Measurements from ENCODE around the gene ZNF587B. TPM values are rescaled to one million over a fixed set of nuclear protein-coding genes. Genes with fewer than 3 reads are reported as not detected.
A peak's percentile ranks its signal among the peaks of the same experiment; 100 is the strongest.
"Not testable (repeated sequence)": the region's sequence is repeated elsewhere in the genome, so short reads cannot be mapped to it uniquely, and the experiment has no call there.

Gene ZNF587B
- total RNA-seq, 1 donor from 2014 or later: 32.0 TPM

- TF ChIP-seq, protein P1, sequence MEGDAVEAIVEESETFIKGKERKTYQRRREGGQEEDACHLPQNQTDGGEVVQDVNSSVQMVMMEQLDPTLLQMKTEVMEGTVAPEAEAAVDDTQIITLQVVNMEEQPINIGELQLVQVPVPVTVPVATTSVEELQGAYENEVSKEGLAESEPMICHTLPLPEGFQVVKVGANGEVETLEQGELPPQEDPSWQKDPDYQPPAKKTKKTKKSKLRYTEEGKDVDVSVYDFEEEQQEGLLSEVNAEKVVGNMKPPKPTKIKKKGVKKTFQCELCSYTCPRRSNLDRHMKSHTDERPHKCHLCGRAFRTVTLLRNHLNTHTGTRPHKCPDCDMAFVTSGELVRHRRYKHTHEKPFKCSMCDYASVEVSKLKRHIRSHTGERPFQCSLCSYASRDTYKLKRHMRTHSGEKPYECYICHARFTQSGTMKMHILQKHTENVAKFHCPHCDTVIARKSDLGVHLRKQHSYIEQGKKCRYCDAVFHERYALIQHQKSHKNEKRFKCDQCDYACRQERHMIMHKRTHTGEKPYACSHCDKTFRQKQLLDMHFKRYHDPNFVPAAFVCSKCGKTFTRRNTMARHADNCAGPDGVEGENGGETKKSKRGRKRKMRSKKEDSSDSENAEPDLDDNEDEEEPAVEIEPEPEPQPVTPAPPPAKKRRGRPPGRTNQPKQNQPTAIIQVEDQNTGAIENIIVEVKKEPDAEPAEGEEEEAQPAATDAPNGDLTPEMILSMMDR (IDR thresholded peaks at IDR 0.05; ENCODE audit: unreplicated experiment): no peak
- Mint-ChIP-seq H3K27me3 (ENCODE audit: low read depth) (no peaks in the 10 kb centered on the region), H3K9me3 (no peaks in the 10 kb centered on the region), H3K36me3 (peaks cover 9% of the 10 kb centered on the region), H3K4me3 (no peak overlapping the region), H3K4me1 (peaks cover 59% of the 10 kb centered on the region), H3K27ac (peak overlapping the region; percentile 92)
- DNase-seq (ENCODE audit: low spot score in 2 of 2, unreplicated experiment in 2 of 2): no peak
Measured at GRCh38 chr19:57816652-57817051, 13.4 kb upstream of the ZNF587B start.

DNA sequence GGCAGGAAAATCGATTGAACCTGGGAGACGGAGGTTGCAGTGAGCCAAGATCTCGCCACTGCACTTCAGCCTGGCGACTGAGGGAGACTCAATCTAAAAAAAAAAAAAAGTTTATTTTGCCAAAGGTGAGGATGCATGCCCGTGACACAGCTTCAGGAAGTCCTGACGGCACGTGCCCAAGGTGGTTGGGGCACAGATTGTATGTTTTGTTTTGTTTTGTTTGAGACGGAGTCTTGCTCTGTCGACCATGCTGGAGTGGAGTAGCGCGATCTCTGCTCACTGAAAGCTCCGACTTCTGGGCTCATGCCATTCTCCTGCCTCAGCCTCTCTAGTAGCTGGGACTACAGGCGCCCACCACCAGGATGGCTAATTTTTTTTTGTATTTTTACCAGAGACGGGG lies 12.1 kb upstream of the ZNF587B start:
- H3K9me3 Mint-ChIP-seq: no peaks in the 10 kb centered on the region
- H3K4me1 Mint-ChIP-seq: peaks cover 59% of the 10 kb centered on the region
- DNase-seq (ENCODE audit: low spot score in 2 of 2, unreplicated experiment in 2 of 2): no peak
- no peak overlapping the region for H3K27ac Mint-ChIP-seq
- no peaks in the 10 kb centered on the region for H3K27me3 Mint-ChIP-seq (ENCODE audit: low read depth)
- peaks cover 8% of the 10 kb centered on the region for H3K36me3 Mint-ChIP-seq
- no peak overlapping the region for H3K4me3 Mint-ChIP-seq
- TF ChIP-seq, protein P1 (IDR thresholded peaks at IDR 0.05; ENCODE audit: unreplicated experiment): no peak

GRCh38 chr19:57818378-57818777 lies 11.7 kb upstream of the ZNF587B start:
- H3K4me1 Mint-ChIP-seq: peaks cover 57% of the 10 kb centered on the region
- peak overlapping the region; percentile 66 for H3K27ac Mint-ChIP-seq
- H3K4me3 Mint-ChIP-seq: peak overlapping the region; percentile 95

DNA sequence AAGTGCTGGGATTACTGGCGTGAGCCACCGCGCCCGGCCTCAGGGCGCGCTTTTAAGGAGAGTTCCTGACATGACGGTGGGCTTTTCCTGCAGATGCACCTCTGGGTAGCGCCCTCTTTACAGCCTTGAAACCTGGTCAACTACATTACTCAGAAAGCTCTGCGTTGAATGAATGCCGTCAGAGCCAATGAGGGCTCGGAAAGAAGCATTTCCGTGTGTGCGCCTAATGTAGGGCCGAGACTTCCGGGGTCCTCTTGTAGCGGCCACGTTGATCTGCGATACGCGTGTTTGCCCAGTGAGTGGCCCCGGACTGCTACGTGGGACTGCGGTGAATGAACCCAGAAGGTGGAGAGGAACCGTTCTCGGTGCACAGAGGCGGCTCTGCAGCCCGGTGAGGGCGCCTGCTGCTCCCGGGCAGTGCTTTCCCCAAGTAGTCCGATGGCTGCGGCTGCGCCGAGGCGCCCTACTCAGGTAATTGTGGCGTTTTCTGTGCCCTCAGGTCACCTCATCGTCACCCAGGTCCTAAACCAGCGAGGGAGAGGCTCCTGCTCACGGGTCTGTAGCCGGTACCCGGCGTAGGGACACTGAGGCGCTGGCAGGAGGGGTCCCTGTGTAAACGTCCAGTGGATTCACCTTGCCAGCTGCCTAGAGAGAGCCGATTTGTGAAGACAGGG lies 10.5 kb upstream of the ZNF587B start:
- peak; percentile 59 to 74 for DNase-seq (ENCODE audit: low spot score in 2 of 2, unreplicated experiment in 2 of 2)
- H3K36me3 Mint-ChIP-seq: peaks cover 8% of the 10 kb centered on the region
- H3K4me3 Mint-ChIP-seq: peak overlapping the region; percentile 95
- TF ChIP-seq, protein P1 (IDR thresholded peaks at IDR 0.05; ENCODE audit: unreplicated experiment): no peak
- peak overlapping the region; percentile 98 for H3K27ac Mint-ChIP-seq
- no peaks in the 10 kb centered on the region for H3K27me3 Mint-ChIP-seq (ENCODE audit: low read depth)
- H3K9me3 Mint-ChIP-seq: no peaks in the 10 kb centered on the region
- peaks cover 52% of the 10 kb centered on the region for H3K4me1 Mint-ChIP-seq

More at GRCh38 chr19:57818378-57818777, 11.7 kb upstream of the ZNF587B start:
- TF ChIP-seq, protein P1 (IDR thresholded peaks at IDR 0.05; ENCODE audit: unreplicated experiment): no peak
- H3K36me3 Mint-ChIP-seq: peaks cover 8% of the 10 kb centered on the region
- H3K9me3 Mint-ChIP-seq: no peaks in the 10 kb centered on the region
- DNase-seq (ENCODE audit: low spot score in 2 of 2, unreplicated experiment in 2 of 2): no peak
- no peaks in the 10 kb centered on the region for H3K27me3 Mint-ChIP-seq (ENCODE audit: low read depth)

GRCh38 chr19:57820599-57820998 lies 9.5 kb upstream of the ZNF587B start:
- Mint-ChIP-seq H3K4me1 (peaks cover 44% of the 10 kb centered on the region), H3K4me3 (peak overlapping the region; percentile 95), H3K36me3 (peaks cover 8% of the 10 kb centered on the region), H3K9me3 (no peaks in the 10 kb centered on the region), H3K27me3 (ENCODE audit: low read depth) (no peaks in the 10 kb centered on the region), H3K27ac (peak overlapping the region; percentile 98)
- TF ChIP-seq, protein P1 (IDR thresholded peaks at IDR 0.05; ENCODE audit: unreplicated experiment): no peak
- no peak for DNase-seq (ENCODE audit: low spot score in 2 of 2, unreplicated experiment in 2 of 2)

- Mint-ChIP-seq H3K4me3 (peak overlapping the region; percentile 95), H3K4me1 (peaks cover 39% of the 10 kb centered on the region), H3K27ac (peak overlapping the region; percentile 98)
- H3K36me3 Mint-ChIP-seq; H3K9me3 Mint-ChIP-seq; H3K27me3 Mint-ChIP-seq (ENCODE audit: low read depth); DNase-seq (ENCODE audit: low spot score in 2 of 2, unreplicated experiment in 2 of 2): not testable (repeated sequence)
Measured at GRCh38 chr19:57821095-57821494, 9.0 kb upstream of the ZNF587B start.

DNA sequence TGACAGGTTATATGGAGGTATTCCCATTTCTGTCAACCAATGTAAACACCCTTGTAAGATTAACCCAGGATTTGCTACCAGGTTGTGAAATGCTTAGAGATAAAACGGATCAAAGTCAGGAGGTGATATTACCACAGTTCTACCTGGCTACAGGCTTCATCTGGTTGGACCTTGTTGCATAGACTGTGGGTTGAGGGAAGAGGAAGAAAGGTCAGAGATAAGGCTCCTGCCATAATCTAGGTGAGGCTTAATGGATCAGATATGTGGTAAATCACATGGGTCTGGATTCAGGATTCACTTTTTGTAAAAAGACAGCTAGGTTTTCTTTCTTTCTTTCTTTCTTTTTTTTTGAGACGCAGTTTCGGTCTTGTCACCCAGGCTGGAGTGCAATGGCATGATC lies 8.6 kb upstream of the ZNF587B start:
- not testable (repeated sequence) for H3K4me3 Mint-ChIP-seq; DNase-seq (ENCODE audit: low spot score in 2 of 2, unreplicated experiment in 2 of 2); H3K27me3 Mint-ChIP-seq (ENCODE audit: low read depth); H3K27ac Mint-ChIP-seq; H3K9me3 Mint-ChIP-seq
- H3K36me3 Mint-ChIP-seq: peaks cover 13% of the 10 kb centered on the region
- H3K4me1 Mint-ChIP-seq: peaks cover 35% of the 10 kb centered on the region

DNA sequence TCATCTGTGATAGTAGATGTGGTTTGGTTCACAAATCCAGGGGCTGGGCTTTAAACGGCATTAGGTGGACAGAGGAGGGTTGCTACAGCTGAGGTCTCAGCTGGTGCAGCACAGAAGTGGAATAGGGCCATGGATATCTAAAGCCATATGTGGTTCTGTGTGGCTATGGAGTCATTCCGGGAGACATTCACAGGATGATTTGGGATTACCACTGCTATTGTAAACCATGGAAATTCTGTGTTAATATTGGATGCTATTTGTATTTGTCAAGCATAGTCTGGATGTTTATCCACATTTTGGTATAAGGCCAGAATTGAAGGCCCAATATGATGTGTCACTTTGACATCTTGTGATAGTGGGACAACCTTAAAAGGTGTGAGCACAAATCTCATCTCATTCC lies 6.9 kb upstream of the ZNF587B start:
- H3K9me3 Mint-ChIP-seq; H3K27ac Mint-ChIP-seq; DNase-seq (ENCODE audit: low spot score in 2 of 2, unreplicated experiment in 2 of 2); H3K27me3 Mint-ChIP-seq (ENCODE audit: low read depth); H3K4me3 Mint-ChIP-seq: not testable (repeated sequence)
- Mint-ChIP-seq H3K36me3 (peaks cover 21% of the 10 kb centered on the region), H3K4me1 (peaks cover 39% of the 10 kb centered on the region)

- not testable (repeated sequence) for DNase-seq (ENCODE audit: low spot score in 2 of 2, unreplicated experiment in 2 of 2); H3K27ac Mint-ChIP-seq; H3K27me3 Mint-ChIP-seq (ENCODE audit: low read depth); H3K9me3 Mint-ChIP-seq; H3K4me3 Mint-ChIP-seq
- Mint-ChIP-seq H3K36me3 (peaks cover 21% of the 10 kb centered on the region), H3K4me1 (peaks cover 36% of the 10 kb centered on the region)
Measured at GRCh38 chr19:57823608-57824007, 6.5 kb upstream of the ZNF587B start.
